ENCODE results near the gene HFE. TPM values are rescaled to one million over a fixed set of nuclear protein-coding genes. Genes with fewer than 3 reads are reported as not detected.

The HFE gene
- polyA plus RNA-seq, 3 donors = 2.6 to 6.1 (median 3.3) TPM

- 0 to 1% (median 1%) methylated on average over 22 of the region's 22 CpGs for WGBS, 3 donors
- H3K27ac ChIP-seq (ENCODE audit: low read depth, low read length) = peak overlapping the region; percentile 40
Observed at GRCh38 chr6:26124781-26125685, 37.8 kb downstream of the HFE start.

GRCh38 chr6:26126394-26127235, 39.4 kb downstream of the HFE start:
- no peak overlapping the region for H3K27ac ChIP-seq (ENCODE audit: low read depth, low read length)
- 4 to 9% (median 8%) methylated on average over 8 of the region's 8 CpGs for WGBS, 3 donors

- H3K27ac ChIP-seq (ENCODE audit: low read depth, low read length) = no peak overlapping the region
- WGBS, 3 donors = 74 to 81% (median 77%) methylated on average over 5 of the region's 5 CpGs
Observed at GRCh38 chr6:26128013-26128771, 41.0 kb downstream of the HFE start.

GRCh38 chr6:26129656-26130055, 42.4 kb downstream of the HFE start:
- WGBS, 3 donors = 86 to 90% (median 86%) methylated on average over 1 of the region's 1 CpG
- no peak overlapping the region for H3K27ac ChIP-seq (ENCODE audit: low read depth, low read length)

GRCh38 chr6:26130581-26131249, 43.5 kb downstream of the HFE start:
- no peak overlapping the region for H3K27ac ChIP-seq (ENCODE audit: low read depth, low read length)
- WGBS, 3 donors = 91 to 95% (median 94%) methylated on average over 6 of the region's 6 CpGs

GRCh38 chr6:26131618-26132017, 44.4 kb downstream of the HFE start:
- 83 to 86% (median 85%) methylated on average over 3 of the region's 3 CpGs for WGBS, 3 donors

GRCh38 chr6:26133730-26134129, 46.5 kb downstream of the HFE start:
- WGBS, 3 donors = 86 to 96% (median 95%) methylated on average over 2 of the region's 2 CpGs
- no peak overlapping the region for H3K27ac ChIP-seq (ENCODE audit: low read depth, low read length)

More at GRCh38 chr6:26131618-26132017, 44.4 kb downstream of the HFE start:
- no peak overlapping the region for H3K27ac ChIP-seq (ENCODE audit: low read depth, low read length)

GRCh38 chr6:26136321-26136720, 49.1 kb downstream of the HFE start:
- no peak overlapping the region for H3K27ac ChIP-seq (ENCODE audit: low read depth, low read length)

- 91 to 96% (median 94%) methylated on average over 4 of the region's 4 CpGs for WGBS, 3 donors
- H3K27ac ChIP-seq (ENCODE audit: low read depth, low read length) = no peak overlapping the region
Observed at GRCh38 chr6:26140254-26140966, 53.2 kb downstream of the HFE start.

- 88 to 92% (median 92%) methylated on average over 3 of the region's 3 CpGs for whole genome bisulfite sequencing, 3 donors
Observed at GRCh38 chr6:26140967-26141294, 53.7 kb downstream of the HFE start.

GRCh38 chr6:26141378-26141904, 54.2 kb downstream of the HFE start:
- no peak overlapping the region for H3K27ac ChIP-seq (ENCODE audit: low read depth, low read length)
- WGBS, 3 donors = 30 to 92% (median 88%) methylated on average over 4 of the region's 4 CpGs

More at GRCh38 chr6:26140967-26141294, 53.7 kb downstream of the HFE start:
- H3K27ac ChIP-seq (ENCODE audit: low read depth, low read length) = no peak overlapping the region

- WGBS, 3 donors = 57 to 94% (median 88%) methylated on average over 2 of the region's 2 CpGs
- no peak overlapping the region for H3K27ac ChIP-seq (ENCODE audit: low read depth, low read length)
Observed at GRCh38 chr6:26142026-26142425, 54.8 kb downstream of the HFE start.

Other genes starting within 250 kb of the HFE start
- not detected for gene SLC17A3, start 213.2 kb upstream of the HFE start, polyA plus RNA-seq
- not detected for gene SLC17A2, start 156.7 kb upstream of the HFE start, polyA plus RNA-seq
- 1 to 10 TPM; 1.5 to 9.6 (median 3.2) TPM for gene TRIM38, start 124.6 kb upstream of the HFE start, polyA plus RNA-seq

All from adipose tissue (tissue), 3 donors.